Muscle of back (tissue), 11 donors: ENCODE measurements around the gene CALML5. TPM values are rescaled to one million over a fixed set of nuclear protein-coding genes. Genes with fewer than 3 reads are reported as not detected.

Experiments
- DNase-seq, 3 donors: peaks; one replicate each; pipeline versions ENCODE4 v3.0.0 to v3.0.0-alpha.2; 2013
- polyA plus RNA-seq, 10 donors: library from polyadenylated mRNA; unstranded; fragments of 120-200 nt; gene quantifications; one replicate each; pipeline ENCODE4 v1.2.1, GENCODE V29; 2013; ENCODE audit not compliant: insufficient read length in 10 of 10

Gene CALML5
- polyA plus RNA-seq, 10 donors, result 1.7 to 6.5 TPM; not detected in 8

DNA sequence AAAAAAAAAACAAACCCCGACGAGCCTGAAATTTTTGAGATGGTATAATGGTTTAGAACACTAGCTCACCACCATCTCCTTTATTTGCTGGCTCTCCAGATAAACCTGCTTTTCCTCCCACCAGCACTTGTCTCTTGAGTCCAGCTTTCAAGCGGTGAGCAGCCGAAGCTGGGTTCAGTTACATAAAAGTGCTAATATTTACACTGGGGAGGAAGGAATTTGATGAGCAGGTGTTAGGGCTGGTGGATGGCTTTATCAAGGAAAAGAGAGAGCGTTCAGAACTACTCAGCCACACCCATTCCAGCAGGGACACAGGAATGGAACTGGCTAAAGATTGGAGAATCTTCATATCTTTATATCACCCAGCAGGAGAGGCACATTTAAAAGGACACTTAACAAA, 18.8 kb upstream of the CALML5 start:
- no peak for DNase-seq

DNA sequence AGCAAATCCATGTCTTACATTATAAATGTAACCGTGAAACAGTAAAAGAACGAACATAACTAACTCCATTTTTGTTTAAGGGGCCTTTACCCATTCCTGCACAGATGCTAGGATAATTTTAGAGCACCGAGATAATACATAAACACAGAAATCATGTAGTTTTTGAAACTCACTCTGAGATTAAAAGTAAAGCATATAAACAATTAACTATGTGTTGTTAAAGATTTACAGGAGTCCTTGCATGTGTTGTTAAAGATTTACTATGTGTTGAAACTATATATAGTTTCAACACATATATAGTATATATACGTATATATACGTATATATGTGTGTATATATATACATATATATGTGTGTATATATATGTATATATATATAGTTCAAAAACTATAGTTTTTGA, 18.2 kb upstream of the CALML5 start:
- no peak for DNase-seq

DNA sequence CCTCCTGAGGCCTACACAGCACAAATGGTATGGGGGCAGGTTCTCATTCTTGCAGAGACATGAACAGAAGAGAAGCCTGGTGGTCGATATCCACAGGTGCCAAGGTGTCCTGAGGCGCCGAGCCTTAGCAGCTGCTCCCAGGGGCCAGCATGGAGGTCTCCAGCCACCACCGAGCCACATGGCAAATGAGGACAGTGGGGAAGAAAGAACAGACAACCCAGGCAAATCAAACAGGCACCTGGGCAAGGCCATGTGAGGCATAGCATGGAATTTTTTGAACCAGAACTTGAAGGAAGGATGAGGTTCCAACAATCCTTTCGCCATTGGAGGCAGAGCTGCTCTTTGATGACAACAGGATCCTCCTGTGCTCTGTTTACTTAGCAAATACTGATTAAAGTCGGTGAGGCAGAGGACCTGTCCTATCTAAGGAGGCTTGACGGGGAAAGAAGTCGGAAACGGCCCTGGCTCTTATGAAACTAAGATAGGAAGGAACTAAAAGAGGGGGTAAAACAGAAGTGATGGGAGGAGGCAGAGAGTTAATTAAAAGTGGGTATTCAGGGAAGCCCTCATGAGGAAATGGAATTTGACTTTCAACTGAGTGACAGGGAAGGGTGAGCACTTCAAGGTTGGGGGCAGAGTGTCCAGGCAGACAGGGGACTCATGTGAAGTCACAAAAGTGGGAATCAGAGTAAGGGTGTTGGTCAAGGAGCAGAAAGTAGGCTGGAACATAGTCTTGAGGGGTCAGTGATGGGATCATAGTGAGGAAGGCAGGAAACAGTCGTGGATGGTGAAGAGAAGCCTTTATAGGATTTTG, 16.8 kb upstream of the CALML5 start:
- DNase-seq, result no peak

DNA sequence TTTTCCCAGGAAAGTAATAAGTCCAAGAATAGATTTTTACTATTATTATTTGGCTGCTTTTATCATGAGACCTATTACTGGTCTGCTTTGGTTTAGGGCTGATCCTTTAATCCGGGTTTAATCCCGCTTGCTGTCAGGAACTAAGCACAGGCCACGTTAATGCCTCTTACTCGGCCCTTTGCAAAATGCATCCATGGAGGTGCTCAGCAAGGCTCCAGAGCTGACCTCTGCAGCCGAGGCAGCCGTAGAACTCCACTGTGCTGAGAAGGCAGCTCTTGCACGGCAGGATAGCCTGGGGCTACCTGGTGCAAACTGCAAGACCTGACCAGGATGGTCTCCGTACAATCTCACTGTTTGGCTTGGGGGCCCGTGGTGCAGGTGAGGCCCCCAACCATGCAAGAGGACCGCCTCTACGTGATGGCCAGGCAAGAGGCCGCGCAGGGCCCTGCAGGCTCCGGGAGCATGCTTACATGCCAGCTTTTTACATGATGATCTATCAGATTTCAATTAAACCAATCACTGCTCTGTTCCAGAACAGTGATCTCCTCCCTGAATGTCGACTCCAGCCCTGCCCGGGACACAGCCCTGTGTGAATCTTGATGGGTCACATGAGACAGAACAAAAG, 15.0 kb upstream of the CALML5 start:
- DNase-seq, result no peak

DNA sequence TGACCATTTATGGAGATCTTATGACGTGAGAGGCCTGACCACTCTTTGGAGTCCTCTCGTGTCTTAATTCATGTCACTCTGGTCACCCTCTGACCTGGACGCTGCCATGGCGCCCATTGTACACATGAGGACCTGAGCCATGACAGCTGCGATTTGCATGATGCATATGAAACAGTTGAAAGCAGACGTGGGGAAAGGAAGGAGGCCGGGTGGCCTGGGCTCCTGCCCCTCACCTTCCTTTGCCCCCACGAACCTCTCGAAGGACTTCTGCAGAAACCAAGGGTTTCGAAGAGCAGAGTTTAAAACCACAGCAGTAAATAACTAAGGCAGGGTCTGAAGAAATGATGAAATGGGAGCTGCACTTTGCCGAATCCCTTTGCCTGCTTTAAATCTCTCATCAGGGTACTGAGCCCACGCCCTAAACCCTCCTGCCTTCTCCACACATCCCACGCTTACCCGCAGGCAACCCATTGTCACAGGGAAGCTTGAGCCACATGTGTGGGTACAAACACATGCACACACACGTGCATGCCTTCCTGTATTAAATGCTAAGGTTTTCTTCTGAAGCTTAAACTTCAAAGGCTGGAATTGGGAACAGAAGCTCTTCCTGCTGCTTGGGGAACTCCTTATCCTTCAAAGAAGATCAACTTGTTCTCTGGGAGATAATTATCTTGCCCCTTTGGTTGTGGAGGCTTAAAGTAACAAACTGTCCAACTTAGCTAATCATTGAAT, 13.7 kb upstream of the CALML5 start:
- DNase-seq, result no peak

DNA sequence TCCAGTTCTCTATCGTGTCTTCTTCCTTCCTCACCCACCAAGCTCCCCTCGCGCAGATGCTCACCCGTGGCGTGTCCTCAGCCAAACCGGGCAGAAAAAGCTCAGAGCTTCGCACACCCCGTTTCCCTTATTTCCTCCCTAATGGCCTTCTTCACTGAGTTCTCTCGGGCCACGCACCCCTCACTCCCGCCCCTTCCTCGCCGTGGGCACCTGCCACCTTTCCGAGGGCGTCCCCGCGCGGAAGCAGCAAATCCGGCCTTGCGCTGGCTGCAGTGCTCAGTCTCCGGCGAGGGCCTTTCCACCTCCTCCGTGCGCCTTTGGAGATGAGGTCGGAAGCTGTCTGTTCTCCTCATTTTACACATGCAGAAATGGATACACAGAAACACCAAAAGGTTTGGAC, 13.0 kb upstream of the CALML5 start:
- DNase-seq, result no peak

DNA sequence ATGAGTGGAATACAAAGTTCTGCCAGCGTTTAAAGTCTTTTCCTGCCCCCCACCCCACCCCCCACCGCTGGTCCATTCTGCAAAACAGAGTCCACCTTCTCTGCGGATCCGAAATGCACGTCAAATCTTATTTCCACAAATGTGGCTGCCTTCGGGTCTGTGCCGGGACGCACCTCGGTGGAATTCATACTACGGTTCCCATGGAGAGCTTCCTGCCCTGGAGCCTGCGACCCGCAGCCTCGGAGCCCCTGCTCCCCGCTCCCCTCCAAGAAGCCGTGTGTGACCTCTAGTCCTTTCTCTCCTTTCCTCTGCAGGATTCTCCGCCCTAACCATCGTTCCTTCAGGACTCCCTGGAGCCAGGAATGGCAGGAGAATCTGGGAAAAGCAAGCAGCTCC, 12.5 kb upstream of the CALML5 start:
- no peak for DNase-seq

DNA sequence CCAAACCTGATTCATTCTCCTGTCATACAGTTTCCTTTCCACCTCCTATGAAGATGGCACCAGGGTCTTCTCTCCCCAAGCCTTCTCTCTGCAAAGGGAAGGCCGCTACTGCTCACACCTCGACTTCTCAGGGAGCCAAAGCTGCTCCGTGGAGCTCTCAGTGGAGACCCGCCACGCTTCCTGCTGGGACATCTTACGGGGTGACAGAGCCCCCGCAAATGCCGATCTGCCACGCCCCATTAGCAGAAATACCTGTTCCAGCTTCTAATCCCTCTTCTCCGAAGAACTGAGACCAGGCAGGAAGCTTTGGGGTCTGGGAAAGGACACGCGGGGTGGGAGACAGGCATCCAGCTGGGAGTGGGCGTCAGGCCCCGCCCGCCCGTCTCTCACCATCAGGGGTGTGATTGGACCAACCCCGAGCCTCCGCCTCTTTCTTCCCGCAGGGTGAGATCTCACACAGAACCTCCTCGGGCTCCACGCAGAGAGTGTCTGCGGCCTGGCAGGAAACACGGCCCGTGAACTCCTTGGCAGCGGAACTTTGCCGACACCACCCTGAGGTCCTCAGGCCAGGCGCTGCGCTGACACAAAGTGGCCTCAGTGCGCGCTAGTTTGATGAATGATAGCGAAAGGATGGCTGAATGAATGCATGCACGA, 12.0 kb upstream of the CALML5 start:
- no peak for DNase-seq

DNA sequence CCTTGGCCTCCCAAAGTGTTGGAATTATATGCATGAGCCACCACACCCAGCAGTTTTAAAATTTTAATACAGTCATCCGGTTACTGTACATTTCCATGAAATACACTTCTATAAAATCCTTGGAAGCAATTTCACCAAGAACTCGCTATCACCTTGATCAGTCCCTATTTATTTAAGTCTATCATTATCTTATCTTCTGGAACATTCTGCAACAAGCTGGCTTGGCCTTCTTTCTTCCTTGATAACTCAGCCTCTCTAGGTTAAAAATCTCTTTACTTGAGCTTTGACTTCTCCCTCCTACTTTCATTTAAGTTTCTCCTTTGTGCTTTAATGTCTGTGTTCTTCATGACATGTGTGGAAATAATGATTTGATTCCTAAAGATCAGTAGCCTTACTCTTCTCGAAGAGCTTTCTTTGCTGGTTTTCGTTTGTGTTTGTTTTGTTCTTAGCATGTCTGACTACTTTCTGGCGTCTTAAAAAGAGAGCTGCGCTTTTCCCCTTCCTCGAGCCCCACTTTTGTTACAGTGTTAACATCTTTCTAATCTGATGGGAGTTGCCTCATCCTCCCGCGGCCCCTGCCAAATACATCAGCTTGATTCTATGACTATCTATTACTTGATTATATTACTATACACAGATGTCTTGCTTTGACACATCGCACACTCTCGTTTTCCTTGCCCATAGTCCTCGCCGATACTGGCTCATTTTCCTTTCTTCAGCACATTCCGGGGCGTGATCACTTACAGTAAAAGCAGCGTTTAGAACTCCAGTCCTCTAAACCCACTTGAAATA, 11.1 kb upstream of the CALML5 start:
- peak in 2 of 3 donors; percentile 37 to 77 for DNase-seq

DNA sequence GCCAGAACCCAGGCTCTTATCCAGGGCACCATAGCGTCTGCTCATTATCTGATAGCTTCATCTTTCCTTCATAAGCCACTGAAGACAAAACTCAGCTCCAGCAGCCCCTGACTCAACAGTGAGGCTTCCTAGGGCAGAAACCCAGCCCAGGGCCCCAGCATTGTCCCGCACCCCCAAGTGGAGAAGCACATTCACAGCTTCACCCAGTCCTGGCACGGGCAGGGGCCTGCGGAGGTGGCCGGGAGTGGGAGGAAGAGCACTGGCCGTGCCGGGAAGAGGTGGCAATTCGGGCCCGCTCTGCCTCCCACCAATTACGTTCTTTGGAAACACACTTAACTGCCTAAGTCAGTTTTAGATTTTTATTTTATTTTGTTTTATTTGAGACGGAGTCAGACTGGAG, 10.3 kb upstream of the CALML5 start:
- no peak for DNase-seq

DNA sequence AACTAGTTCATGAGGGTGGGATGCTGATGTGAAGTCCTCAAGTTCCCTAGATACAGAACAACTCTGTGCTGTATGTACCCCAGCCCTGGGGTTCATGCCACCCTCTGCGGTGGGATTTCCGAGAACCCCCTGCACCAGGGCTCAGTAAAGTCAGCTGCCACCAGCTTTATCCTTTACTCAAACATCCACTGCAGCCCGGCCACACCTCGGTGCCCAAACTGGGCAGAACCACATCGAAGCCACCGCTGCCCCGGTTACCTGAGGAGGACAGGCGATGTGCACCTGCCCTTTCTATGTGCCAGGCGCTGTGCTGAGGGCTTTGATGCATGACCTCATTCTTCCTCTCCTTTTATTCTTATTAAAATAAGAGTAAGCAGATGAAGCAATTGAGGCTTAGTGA, 9.9 kb upstream of the CALML5 start:
- DNase-seq, result no peak

DNA sequence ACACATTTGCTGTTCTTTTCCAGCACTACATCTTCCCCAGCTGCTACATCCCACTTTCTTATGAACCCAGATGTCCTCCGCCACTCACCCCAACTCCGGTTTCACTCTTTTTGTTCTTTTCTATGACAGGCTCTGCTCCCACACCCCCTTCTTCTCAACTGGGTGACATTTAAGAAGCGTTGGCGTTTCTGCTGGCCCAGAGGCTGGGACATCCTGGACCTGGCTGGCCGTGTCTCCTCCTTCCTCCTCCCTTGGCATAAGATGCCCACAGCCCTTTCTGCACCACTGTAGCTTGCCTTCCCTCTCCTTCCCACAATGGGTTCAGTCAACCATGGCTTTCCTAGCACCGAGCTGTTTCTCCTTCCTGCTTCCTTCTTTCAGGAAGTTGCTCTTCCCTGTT, 9.4 kb upstream of the CALML5 start:
- no peak for DNase-seq

DNA sequence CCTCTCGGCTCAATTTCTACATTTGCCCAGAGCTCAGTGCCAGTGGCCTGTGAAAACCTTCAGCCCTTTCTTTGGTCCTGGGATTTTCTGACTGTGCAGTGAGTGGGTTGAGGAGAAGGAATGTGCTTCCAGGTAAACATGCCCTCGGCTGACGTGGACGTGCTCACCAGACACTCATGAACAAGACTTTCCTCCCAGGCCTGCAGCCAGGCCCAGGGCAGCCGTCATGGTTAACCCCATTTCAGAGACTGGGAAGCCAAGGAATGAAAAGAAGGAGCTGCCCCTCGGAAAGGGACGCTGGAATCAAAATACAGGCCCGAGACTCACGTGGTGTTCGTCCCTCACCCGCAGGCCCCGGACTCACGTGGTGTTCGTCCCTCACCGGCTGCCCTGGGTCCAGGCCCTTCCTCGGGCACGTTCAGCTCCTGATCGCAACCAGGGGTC, 8.8 kb upstream of the CALML5 start:
- no peak for DNase-seq

DNA sequence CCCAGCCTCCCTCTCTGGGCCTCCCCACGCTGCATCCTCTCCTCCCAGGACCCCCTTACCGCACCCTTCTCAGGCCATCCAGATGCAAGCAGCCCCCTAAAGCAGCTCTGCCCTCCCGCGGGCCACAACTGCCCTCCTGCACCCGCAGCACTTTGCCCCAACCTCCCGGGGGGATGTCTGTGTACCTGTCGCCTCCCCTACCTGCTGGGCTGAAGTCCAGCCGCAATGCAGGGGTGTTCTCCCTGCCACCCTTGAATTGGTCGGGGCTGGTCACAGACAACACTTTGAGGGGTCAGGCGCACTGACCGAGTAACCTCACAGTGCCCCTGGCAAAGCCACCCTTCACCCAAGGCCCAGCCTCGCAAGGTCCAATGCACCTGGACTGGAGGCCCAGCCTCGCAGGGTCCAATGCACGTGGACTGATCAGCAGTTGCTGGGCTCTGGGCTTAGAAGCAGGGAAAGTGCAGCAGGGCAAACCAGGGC, 8.3 kb upstream of the CALML5 start:
- DNase-seq, result no peak

DNA sequence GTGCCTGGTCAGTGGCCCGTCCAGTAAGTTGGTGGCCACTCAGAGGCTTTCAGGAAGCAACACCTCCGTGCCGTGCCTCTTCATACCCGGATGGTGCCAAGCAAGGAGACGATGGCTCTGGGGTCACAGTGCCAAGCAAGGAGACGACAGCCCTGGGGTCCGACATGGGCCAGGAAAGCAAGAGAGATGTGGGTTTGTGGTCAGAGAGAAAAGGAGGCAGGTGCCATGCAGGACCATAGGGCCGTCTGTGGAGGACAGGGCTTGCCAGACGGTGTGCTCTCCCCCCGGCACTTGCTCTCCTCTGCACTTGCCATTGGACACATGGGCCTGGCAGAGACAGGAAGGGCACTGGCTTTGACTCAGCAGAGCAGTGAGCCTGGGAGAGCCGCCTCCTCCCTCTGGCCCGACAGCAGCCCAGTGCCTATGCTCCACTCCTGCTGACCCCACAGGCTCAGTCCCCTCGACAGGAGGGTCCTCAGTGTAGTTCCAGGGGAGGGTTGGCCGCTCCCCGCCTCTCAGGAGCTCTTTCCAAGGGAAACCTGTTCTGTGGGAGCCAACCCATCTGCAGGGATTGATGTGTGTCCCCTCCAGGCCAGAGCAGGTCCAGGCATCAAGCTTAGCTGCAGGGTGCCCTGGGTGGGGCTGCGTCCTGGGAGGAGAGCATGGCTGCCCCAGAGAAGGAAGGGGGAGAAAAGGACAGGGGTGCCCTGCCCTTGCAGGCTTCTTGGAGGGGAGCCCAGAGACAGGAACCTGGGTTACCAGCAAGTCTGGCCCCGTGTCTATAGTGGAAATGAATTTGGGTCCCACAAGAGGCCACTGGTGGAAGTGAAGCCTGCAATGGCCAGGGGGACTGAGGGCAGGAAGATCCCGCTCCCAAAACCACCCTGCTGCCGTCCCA, 7.6 kb upstream of the CALML5 start:
- no peak for DNase-seq

DNA sequence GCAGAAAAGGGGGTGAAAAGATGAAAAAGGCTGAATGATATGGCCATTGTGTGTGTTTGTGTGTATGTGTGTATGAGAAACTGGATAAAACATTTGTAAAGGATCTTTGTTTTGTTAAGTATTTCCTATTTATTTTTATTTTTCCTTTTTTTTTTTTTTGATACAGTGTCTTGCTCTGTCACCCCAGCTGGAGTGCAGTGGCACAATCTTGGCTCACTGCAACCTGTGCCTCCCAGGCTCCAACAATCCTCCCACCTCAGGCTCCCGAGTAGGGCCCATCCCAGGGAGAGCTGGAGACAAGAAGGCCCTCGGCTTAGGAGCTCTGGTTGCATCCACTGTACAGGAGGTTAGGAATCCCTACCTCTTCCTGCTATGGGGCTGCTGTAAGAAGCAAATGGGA, 6.9 kb upstream of the CALML5 start:
- DNase-seq, result no peak

DNA sequence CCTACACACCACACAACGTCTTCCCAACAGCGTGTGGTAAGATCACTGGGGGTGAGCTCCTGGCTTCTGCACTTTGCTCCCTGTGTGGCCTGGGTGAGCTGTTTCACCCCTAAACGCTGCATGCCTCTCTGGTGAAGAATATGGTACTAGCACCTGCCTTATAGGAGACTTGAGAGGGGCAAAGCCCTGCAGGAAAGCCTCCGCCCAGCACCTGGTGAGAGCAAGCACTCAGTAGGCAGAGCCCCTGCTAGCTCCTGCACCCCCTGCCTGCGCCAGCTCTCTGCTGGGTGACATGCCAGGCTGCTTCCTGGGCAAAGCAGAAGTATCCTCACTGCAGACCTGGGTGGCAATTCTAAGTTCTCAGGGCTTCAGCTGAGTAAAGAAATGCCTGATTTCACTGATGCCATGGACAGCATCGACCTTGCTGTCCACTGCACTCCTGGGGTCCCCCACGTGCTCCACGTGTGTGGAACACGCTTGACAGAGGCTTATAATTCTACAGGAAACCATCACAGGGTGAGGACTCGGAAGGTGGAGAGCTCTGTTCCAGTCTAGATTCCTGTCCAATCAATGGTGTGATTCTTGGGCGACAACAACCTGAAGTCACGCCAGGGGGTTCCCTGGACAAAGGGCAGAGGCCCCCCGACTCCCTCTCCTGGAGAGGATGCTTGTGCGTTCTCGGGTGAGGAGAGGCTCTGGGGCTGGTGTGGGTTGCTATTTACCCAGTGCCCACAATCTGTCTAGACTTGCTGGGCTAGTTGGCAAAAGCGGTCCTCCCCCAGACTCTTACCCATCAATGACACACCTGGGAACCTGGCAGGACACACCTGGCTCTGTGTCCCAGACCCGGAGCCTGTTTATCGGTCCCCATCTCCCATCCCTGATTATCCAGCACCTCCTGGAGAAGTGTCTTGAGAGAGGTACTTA, 5.0 kb upstream of the CALML5 start:
- DNase-seq, result no peak

DNA sequence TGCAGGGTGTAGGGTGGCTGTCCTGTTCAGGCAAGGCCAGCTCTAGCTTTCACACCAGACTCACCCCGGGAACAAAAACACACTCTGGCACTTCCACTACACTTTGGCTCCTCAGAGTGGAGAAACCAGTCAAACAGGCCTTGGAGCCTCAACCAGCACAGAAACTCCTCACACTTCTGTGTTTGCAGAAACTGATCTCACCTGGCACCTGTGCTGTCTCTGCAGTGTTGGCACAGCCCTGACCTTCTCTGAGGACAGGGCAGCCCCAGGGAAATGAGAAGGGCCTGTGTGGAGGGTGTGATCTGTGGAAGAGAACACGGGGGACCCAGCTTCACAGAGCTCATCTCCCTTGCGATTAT, 4.1 kb upstream of the CALML5 start:
- DNase-seq, result no peak
